IPS DF 6.9 (cell line): Measurements from ENCODE around the gene RPAP2.
"Not testable (repeated sequence)": the region's sequence is repeated elsewhere in the genome, so short reads cannot be mapped to it uniquely, and the experiment has no call there.

Experiments used
- DNase-seq: peaks from one replicate; pipeline ENCODE4 v3.0.0-alpha.2; 2013; ENCODE audit warnings: low read depth, low spot score
- H3K27ac ChIP-seq: one replicate; pipeline ENCODE4 v1.5.1; 2013; ENCODE audit warnings: low read length, control low read depth
- H3K27me3 ChIP-seq: 2 replicates; pipeline ENCODE4 v1.6.1; 2013; ENCODE audit warnings: mild to moderate bottlenecking, low read length; ENCODE audit not compliant: control insufficient read depth, insufficient read depth
- H3K36me3 ChIP-seq: 2 replicates; pipeline ENCODE4 v1.6.1; 2013; ENCODE audit warnings: low read length; ENCODE audit not compliant: control insufficient read depth, insufficient read depth
- H3K4me1 ChIP-seq: 2 replicates; pipeline ENCODE4 v1.6.1; 2013; ENCODE audit warnings: low read length; ENCODE audit not compliant: control insufficient read depth, insufficient read depth
- H3K4me3 ChIP-seq: 2 replicates; pipeline ENCODE4 v1.5.1; 2013; ENCODE audit warnings: mild to moderate bottlenecking, low read length
- H3K9me3 ChIP-seq: 2 replicates; pipeline ENCODE4 v1.6.1; 2013; ENCODE audit warnings: low read length, inconsistent platforms; ENCODE audit not compliant: control insufficient read depth, insufficient read depth
- WGBS: extraction: QIAGEN DNeasy Blood & Tissue Kit; methylation state at CpG from one replicate; pipeline ENCODE4 v1.1.7; 2013; ENCODE audit warnings: mixed read lengths, missing lambda C conversion rate; ENCODE audit not compliant: insufficient read length, insufficient coverage; 5-methylcytosine and 5-hydroxymethylcytosine counted together

The RPAP2 gene

GRCh38 chr1:92411511-92411910 lies 112.7 kb downstream of the RPAP2 start:
- Histone ChIP-seq H3K36me3 (no peaks in the 10 kb centered on the region), H3K27me3 (no peaks in the 10 kb centered on the region), H3K4me1 (no peaks in the 10 kb centered on the region), H3K9me3 (no peaks in the 10 kb centered on the region), H3K4me3 (no peak overlapping the region), H3K27ac (no peak overlapping the region)
- DNase-seq = no peak
- WGBS = no CpG with 5 or more reads among the region's 1 CpG

- H3K4me3 ChIP-seq = no peak overlapping the region
- no CpG with 5 or more reads among the region's 4 CpGs for WGBS
- no peak for DNase-seq
Observed at GRCh38 chr1:92419642-92420041, 120.8 kb downstream of the RPAP2 start.

GRCh38 chr1:92424381-92424780 lies 125.5 kb downstream of the RPAP2 start:
- Histone ChIP-seq H3K9me3 (no peaks in the 10 kb centered on the region), H3K36me3 (no peaks in the 10 kb centered on the region), H3K4me1 (0 out of 2 replicates have a peak, but pooled peaks cover 3% of the 10 kb centered on the region), H3K27me3 (no peaks in the 10 kb centered on the region), H3K27ac (no peak overlapping the region), H3K4me3 (no peak overlapping the region)
- no CpG with 5 or more reads among the region's 4 CpGs for WGBS
- DNase-seq = no peak

More at GRCh38 chr1:92419642-92420041, 120.8 kb downstream of the RPAP2 start:
- H3K4me1 ChIP-seq = 0 out of 2 replicates have a peak, but pooled peaks cover 3% of the 10 kb centered on the region
- 0 out of 2 replicates have a peak, but pooled peaks cover 1% of the 10 kb centered on the region for H3K27me3 ChIP-seq
- no peaks in the 10 kb centered on the region for H3K36me3 ChIP-seq
- H3K9me3 ChIP-seq = no peaks in the 10 kb centered on the region
- H3K27ac ChIP-seq = no peak overlapping the region

- Histone ChIP-seq H3K4me1 (no peaks in the 10 kb centered on the region), H3K27ac (no peak overlapping the region), H3K4me3 (no peak overlapping the region), H3K9me3 (no peaks in the 10 kb centered on the region), H3K36me3 (no peaks in the 10 kb centered on the region), H3K27me3 (no peaks in the 10 kb centered on the region)
- no peak for DNase-seq
- no CpG with 5 or more reads among the region's 2 CpGs for WGBS
Observed at GRCh38 chr1:92425617-92426016, 126.8 kb downstream of the RPAP2 start.

GRCh38 chr1:92430030-92430429 lies 131.2 kb downstream of the RPAP2 start:
- H3K36me3 ChIP-seq = no peaks in the 10 kb centered on the region
- H3K9me3 ChIP-seq = no peaks in the 10 kb centered on the region
- no peak overlapping the region for H3K4me3 ChIP-seq
- no CpG with 5 or more reads among the region's 1 CpG for WGBS
- DNase-seq = no peak
- H3K27ac ChIP-seq = no peak overlapping the region
- H3K4me1 ChIP-seq = no peaks in the 10 kb centered on the region
- H3K27me3 ChIP-seq = no peaks in the 10 kb centered on the region

GRCh38 chr1:92434572-92434971 lies 135.7 kb downstream of the RPAP2 start:
- WGBS = no CpG with 5 or more reads among the region's 1 CpG

GRCh38 chr1:92439291-92439690 lies 140.4 kb downstream of the RPAP2 start:
- DNase-seq = no peak
- no peak overlapping the region for H3K27ac ChIP-seq
- WGBS = no CpG with 5 or more reads among the region's 1 CpG

More at GRCh38 chr1:92434572-92434971, 135.7 kb downstream of the RPAP2 start:
- H3K9me3 ChIP-seq, H3K27me3 ChIP-seq, H3K4me3 ChIP-seq, H3K36me3 ChIP-seq, DNase-seq, H3K27ac ChIP-seq, H3K4me1 ChIP-seq: not testable (repeated sequence)

GRCh38 chr1:92441316-92441696 lies 142.4 kb downstream of the RPAP2 start:
- Histone ChIP-seq H3K9me3 (no peaks in the 10 kb centered on the region; the same call in 1 of the 2 replicates), H3K27me3 (no peaks in the 10 kb centered on the region), H3K27ac (no peak overlapping the region), H3K4me1 (peaks cover 2% of the 10 kb centered on the region; the same call in 1 of the 2 replicates), H3K4me3 (no peak overlapping the region), H3K36me3 (no peaks in the 10 kb centered on the region)
- no peak for DNase-seq
- WGBS = no CpG with 5 or more reads among the region's 9 CpGs

More at GRCh38 chr1:92439291-92439690, 140.4 kb downstream of the RPAP2 start:
- H3K27me3 ChIP-seq = no peaks in the 10 kb centered on the region
- H3K9me3 ChIP-seq = no peaks in the 10 kb centered on the region; the same call in 1 of the 2 replicates
- peaks cover 2% of the 10 kb centered on the region; the same call in 1 of the 2 replicates for H3K4me1 ChIP-seq
- no peak overlapping the region for H3K4me3 ChIP-seq
- H3K36me3 ChIP-seq = no peaks in the 10 kb centered on the region

GRCh38 chr1:92441697-92442342 lies 143.0 kb downstream of the RPAP2 start:
- Histone ChIP-seq H3K36me3 (no peaks in the 10 kb centered on the region), H3K27me3 (no peaks in the 10 kb centered on the region), H3K27ac (no peak overlapping the region), H3K4me3 (no peak overlapping the region), H3K9me3 (no peaks in the 10 kb centered on the region; the same call in 1 of the 2 replicates), H3K4me1 (peaks cover 2% of the 10 kb centered on the region; the same call in 1 of the 2 replicates)
- no CpG with 5 or more reads among the region's 32 CpGs for WGBS
- peak; percentile 31 for DNase-seq

GRCh38 chr1:92442351-92442750 lies 143.5 kb downstream of the RPAP2 start:
- Histone ChIP-seq H3K27me3 (no peaks in the 10 kb centered on the region), H3K9me3 (no peaks in the 10 kb centered on the region), H3K4me1 (peaks cover 2% of the 10 kb centered on the region; the same call in 1 of the 2 replicates), H3K36me3 (no peaks in the 10 kb centered on the region), H3K4me3 (no peak overlapping the region), H3K27ac (no peak overlapping the region)
- DNase-seq = no peak
- no CpG with 5 or more reads among the region's 5 CpGs for WGBS

GRCh38 chr1:92443893-92444292 lies 145.0 kb downstream of the RPAP2 start:
- no peak overlapping the region for H3K27ac ChIP-seq
- peaks cover 2% of the 10 kb centered on the region; the same call in 1 of the 2 replicates for H3K4me1 ChIP-seq
- WGBS = no CpG with 5 or more reads among the region's 3 CpGs
- H3K9me3 ChIP-seq = no peaks in the 10 kb centered on the region
- no peak for DNase-seq
- H3K36me3 ChIP-seq = no peaks in the 10 kb centered on the region
- no peak overlapping the region for H3K4me3 ChIP-seq
- no peaks in the 10 kb centered on the region for H3K27me3 ChIP-seq
